ENCODE measurements around the gene CD36. TPM values are rescaled to one million over a fixed set of nuclear protein-coding genes. Genes with fewer than 3 reads are reported as not detected.
A peak's percentile ranks its signal among the peaks of the same experiment; 100 is the strongest.

Gene CD36
- not detected in 2 replicates for total RNA-seq (2014; rRNA removed; shearing (Covaris generic))

DNA sequence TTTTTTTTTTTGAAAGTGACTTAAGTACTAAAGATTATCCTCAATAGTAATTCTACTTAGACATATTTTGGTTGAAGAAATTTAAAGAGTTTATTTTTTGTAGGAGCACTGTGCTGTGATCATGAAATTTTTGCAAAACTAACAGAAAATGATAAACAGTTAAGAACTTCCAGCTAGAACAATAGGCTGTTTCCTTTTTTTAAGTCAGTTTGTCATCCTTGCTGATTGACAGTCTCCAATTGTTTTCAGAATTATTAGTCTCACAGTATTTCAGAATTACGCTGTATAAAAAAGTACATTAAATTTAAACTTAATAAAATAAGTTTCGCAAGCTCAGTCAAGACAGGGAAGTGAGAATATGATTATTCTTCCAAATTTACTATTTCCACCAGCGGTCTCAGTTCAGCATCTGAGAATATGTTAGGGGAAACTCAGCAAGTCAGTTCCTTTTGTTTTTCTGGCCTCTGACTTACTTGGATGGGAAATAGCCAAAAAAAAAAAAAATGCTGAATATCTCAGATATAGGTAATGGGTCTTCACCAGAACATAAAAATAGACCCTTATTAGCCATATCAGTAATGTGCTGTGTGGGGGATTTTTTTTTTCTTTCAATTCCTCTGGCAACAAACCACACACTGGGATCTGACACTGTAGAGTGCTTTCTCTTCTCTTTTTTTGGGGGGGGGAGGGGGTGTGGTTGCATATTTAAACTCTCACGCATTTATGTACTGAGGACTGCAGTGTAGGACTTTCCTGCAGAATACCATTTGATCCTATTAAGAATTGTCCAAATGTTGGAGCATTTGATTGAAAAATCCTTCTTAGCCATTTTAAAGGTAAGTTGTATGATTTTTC lies at the start of gene CD36:
TSS of gene CD36 (plus strand) at position 732 of the 855 bp plus-strand sequence. CDS start 8,099 bp downstream, outside the sequence.
- no peak for DNase-seq (ENCODE audit: low read depth)

- no peak for DNase-seq (ENCODE audit: low read depth)
Observed at GRCh38 chr7:80589631-80590030, 48.8 kb upstream of the CD36 start.

DNA sequence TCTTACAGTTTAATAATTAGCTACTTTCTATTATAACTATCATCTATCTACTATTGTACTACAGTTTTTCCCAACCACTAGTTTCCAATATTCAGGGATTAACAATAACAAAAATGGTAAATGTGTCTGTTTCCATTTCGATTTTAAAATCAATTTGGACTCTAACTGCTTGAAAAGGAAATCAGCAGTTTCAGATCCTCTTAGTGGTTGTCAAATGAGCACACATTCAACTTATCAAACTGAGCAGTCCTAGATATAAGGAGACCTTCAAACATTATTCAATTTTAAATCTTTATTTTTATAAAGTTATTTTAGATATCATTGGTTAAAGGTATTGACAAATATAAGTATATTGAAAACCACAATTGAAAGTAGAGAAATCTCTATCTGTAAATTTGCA lies 46.8 kb upstream of the CD36 start:
- DNase-seq (ENCODE audit: low read depth), result no peak

- DNase-seq (ENCODE audit: low read depth), result no peak
Observed at GRCh38 chr7:80593869-80594586, 44.4 kb upstream of the CD36 start.

DNA sequence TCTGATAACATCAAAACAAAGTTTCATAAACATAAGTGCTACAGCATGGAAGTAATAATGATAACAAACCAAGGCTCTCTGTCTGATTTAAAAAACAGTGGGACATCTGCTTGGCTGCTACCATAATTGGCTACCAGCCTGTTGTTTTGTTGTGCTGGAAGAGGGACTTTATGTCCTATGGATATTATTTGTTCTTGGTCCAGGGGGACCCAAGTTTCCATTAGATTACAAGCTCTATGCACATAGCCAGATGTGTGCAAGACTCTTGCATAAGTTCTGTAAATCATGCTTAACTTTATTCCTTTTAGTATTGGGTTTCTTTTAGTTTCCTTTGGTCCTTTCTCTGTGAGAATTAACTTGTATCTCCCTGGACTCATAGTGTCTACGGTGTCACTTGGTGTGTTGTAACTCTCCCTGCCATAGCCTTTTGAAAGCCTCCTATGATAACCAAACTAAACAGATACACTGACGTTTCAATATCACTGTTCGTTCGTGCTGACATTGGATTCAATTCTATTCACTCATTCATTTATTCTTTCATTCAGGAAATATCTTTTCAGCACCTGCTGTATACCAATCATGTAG lies 41.4 kb upstream of the CD36 start:
- DNase-seq (ENCODE audit: low read depth), result no peak

- DNase-seq (ENCODE audit: low read depth), result no peak
Observed at GRCh38 chr7:80597875-80598274, 40.6 kb upstream of the CD36 start.

- DNase-seq (ENCODE audit: low read depth), result no peak
Observed at GRCh38 chr7:80600046-80600445, 38.4 kb upstream of the CD36 start.

DNA sequence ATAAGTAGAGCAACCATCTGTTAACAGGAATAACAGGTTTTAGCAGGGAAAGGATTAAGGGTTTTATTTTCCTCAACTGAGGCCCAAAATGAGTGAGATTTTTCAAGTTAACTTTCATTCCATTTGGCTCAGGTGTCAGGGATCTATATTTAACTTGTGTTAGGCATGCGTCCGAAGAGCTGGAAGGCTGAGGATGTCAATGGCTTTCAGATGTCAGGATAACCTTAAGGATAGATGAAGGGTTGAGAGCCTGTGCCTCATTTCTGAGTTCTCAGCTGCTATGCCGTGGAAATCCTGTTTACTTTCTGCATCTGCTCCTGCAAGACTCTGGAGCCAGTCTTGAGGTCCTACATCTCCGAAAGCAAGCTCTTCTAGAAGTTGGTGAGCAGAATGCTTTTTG lies 36.4 kb upstream of the CD36 start:
- no peak for DNase-seq (ENCODE audit: low read depth)

DNA sequence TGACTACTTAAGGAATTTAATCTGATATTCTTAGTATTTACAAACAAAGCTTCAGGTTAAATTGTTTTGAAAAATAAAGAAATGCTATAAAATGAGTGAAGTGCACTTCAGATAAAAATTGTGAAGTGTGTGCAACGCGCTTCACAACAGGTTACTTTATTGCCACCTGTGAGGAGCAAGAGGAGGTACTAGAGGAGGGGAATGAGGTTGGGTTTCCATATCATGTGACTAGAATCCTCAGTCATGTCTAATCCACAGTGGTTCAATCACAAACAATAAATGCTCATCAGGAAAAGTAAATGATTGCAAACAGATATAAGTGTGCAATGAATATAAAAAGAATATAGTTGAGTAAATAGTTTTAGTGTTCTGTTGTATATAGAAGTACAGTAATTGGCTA lies 34.5 kb upstream of the CD36 start:
- no peak for DNase-seq (ENCODE audit: low read depth)

GRCh38 chr7:80604436-80604835 lies 34.0 kb upstream of the CD36 start:
- no peak for DNase-seq (ENCODE audit: low read depth)

DNA sequence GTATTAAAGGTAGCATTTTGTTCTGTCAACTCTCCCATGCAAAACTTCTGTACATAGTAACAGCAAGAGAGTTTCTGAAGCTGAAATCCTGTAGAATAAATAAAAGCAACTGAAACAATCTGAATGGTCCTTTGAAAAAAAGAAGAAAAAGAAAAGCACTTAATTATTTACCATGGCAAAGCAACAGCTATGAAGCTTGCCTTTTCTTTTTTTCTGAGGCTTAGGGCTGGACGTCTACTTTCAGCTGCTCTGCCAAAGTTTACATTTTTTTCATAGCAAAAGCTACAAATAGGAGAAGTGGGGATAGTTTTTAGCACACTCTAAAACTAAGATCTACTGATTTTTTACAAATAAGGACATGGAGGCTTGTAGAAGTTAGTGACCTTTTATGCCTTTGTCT lies 31.3 kb upstream of the CD36 start:
- no peak for DNase-seq (ENCODE audit: low read depth)

DNA sequence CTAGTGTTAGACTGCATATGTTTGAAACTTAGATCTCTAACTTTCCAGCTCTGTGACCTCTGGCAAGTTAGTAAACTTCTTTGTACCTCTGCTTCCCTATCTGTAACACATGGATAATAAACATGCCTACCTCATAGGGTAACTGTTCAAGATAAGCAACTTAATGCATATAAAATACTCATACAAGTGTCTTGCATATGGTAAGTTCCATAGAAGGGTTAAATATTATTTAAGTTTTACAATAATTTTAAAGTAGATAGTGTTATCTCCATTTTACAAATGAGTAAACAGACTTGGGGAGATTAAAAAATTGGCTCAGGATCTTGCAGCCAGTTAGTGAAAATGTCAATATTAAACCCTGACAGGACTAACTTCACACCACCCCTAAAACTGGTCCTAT lies 30.1 kb upstream of the CD36 start:
- no peak for DNase-seq (ENCODE audit: low read depth)

GRCh38 chr7:80609751-80610150 lies 28.7 kb upstream of the CD36 start:
- DNase-seq (ENCODE audit: low read depth), result no peak

DNA sequence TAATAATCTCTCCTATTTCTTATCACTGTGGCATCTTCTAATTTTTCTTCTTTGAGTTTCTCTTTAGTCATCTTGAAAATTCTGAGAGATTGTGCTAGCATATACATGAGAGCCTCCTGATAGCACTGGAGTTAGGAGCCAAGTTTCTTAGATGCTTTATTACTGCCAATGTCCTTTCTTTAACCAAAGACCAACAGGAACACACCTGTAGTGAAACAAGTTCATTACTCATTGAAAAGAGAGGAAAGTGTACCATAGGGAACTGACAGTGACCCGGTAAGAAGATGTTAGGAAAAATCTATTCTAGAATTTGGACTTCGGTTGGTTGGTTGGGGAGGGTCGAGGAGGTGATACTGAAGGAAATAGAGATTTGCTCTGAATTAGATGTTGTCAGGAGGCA lies 27.1 kb upstream of the CD36 start:
- no peak for DNase-seq (ENCODE audit: low read depth)

DNA sequence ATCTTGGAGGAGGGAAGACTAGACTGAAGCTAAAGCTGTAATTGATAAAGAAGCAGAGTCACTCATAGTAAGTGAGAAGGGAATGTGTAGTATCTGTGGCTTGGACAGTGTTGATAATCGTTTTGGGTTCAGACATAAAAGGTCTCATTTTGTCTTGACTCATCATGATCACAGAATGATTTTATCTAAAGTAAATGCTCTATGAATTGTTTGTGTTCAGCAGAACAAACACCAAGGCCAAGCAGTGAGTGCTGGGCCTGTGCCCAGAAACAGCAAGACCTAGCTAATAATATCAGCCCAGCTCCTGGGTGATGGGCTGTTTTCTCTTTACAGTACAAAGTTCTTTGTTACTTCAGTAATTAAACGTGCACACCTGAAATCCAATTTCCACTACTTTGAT lies 26.7 kb upstream of the CD36 start:
- DNase-seq (ENCODE audit: low read depth), result peak; percentile 25

GRCh38 chr7:80612880-80613279 lies 25.6 kb upstream of the CD36 start:
- DNase-seq (ENCODE audit: low read depth), result no peak

DNA sequence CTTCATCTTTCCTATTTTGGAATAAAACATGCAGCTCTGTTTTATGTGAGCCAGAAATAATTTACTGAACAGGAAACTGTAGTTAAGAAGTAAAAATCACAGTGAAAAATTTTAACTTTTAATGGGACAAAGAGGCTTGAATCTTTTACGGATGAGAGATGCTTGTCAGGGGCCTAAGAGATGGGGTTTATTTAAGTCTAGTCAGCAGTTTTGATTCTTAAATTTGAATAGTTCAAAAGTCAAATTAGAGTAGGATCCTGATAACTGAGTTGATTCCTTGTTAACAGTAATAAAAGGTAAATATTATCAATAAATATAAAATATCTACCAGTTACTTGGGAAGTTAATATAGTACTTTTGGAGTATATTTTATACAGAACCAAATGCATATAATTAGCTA lies 24.9 kb upstream of the CD36 start:
- no peak for DNase-seq (ENCODE audit: low read depth)

GRCh38 chr7:80614851-80615271 lies 23.6 kb upstream of the CD36 start:
- DNase-seq (ENCODE audit: low read depth), result no peak

GRCh38 chr7:80618096-80618495 lies 20.3 kb upstream of the CD36 start:
- DNase-seq (ENCODE audit: low read depth), result no peak

DNA sequence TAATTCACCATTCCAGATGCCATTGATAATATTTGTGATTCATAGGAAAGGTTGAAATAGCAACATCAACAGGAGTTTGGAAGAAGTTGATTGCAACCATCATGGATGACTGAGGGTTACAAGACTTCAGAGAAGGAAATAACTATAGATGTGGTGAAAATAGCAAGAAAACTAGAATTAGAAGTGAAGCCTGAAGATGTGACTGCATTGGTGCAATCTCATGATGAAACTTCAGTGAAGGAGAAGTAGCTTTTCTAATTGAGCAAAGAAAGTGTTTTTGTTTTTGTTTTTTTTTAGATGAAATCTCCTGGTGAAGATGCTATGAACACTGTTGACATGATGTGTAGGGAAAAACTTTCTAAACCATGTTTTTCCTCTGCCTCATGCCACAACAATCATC lies 18.7 kb upstream of the CD36 start:
- no peak for DNase-seq (ENCODE audit: low read depth)

GRCh38 chr7:80622541-80622940 lies 15.9 kb upstream of the CD36 start:
- peak; percentile 2 for DNase-seq (ENCODE audit: low read depth)

GRCh38 chr7:80623503-80624252 lies 14.8 kb upstream of the CD36 start:
- peak; percentile 3 for DNase-seq (ENCODE audit: low read depth)

All from Daoy (cell line).